GM12892 (cell line): ENCODE measurements around the gene FLCN.

ENCODE experiments used
- DNase-seq: peaks from one replicate; pipeline ENCODE4 v3.0.0; 2011; ENCODE audit not compliant: insufficient read length
- FAIRE-seq: peaks from 2 replicates; lab custom pipeline; 2011; peaks lifted over from hg19 to GRCh38; lab: Jason Lieb, UNC
- POLR2A ChIP-seq: IDR thresholded peaks from 2 replicates; pipeline ENCODE4 v1.6.1; 2011; ENCODE audit warnings: low read depth, low read length, control low read depth
- POLR2AphosphoS5 ChIP-seq: IDR thresholded peaks from 2 replicates; pipeline ENCODE4 v1.6.1; 2011; ENCODE audit warnings: low read depth, low read length, control low read depth
- TAF1 ChIP-seq: IDR thresholded peaks from 2 replicates; pipeline ENCODE4 v1.6.1; 2011; ENCODE audit warnings: low read depth, mild to moderate bottlenecking, control low read depth, low read length, borderline replicate concordance

FLCN gene

DNA sequence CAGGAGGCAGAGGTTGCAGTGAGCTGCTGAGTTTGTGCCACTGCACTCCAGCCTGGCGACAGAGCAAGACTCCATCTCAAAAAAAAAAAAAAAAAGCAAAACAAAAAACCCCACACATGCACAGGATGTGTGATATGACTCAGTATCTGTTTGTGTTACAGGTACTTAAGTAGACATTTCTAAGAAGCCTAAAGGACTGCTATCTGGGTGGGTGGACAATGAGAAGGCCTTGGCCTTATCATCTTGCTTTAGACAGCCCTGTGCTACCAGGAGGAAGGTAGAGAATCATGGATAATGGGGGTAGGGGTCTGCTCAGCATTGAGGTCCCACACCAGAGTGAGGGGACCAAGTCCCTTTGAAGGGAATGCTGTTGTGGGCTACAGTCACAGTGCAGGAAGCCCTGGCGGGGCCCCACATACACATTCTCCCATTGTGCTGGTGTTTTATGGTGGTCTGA, 57.6 kb downstream of the FLCN start:
- TF ChIP-seq TAF1 (no peak), POLR2AphosphoS5 (no peak), POLR2A (no peak)

DNA sequence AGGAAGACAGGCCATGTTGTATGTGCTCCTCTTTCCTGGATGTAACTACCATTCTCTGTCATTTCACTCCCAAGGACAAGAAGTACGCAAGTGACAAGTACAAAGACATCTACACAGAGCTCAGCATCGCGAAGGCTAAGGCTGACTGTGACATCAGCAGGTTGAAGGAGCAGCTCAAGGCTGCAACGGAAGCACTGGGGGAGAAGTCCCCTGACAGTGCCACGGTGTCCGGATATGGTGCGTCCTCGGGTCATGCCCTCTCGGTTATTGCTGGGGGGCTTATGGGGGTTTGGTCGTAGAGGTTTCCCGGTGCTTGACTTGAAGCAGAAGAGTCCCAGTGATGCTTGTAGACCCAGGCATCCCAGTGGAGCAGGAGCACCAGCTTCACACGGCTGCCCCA, 59.8 kb downstream of the FLCN start:
- FAIRE-seq (no peak), DNase-seq (no peak)
- no peak for TF ChIP-seq POLR2A
- no peak for TF ChIP-seq POLR2AphosphoS5
- no peak for TF ChIP-seq TAF1

More for the DNA sequence above, 57.6 kb downstream of the FLCN start:
- FAIRE-seq = peak; percentile 94
- peak; percentile 55 for DNase-seq

DNA sequence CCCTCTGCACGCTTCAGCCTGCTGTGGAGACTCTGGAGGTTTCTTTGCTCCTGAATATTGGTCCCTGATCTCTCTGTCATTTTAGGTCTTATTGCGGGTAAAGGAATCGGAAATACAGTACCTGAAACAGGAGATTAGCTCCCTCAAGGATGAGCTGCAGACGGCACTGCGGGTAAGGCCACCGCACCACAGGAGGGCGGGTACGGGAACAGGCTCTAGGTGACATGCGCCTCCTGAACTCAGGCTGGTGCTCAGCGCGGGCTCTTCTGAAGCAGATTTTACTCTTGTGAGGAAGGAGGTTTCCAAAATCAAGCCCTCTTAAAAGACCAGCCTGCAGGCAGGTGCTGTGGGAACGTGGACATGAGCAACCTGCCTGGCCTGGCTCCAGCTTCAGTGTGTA, 60.6 kb downstream of the FLCN start:
- no peak for FAIRE-seq
- TF ChIP-seq TAF1 = no peak
- TF ChIP-seq POLR2AphosphoS5 = no peak
- TF ChIP-seq POLR2A = no peak
- no peak for DNase-seq

DNA sequence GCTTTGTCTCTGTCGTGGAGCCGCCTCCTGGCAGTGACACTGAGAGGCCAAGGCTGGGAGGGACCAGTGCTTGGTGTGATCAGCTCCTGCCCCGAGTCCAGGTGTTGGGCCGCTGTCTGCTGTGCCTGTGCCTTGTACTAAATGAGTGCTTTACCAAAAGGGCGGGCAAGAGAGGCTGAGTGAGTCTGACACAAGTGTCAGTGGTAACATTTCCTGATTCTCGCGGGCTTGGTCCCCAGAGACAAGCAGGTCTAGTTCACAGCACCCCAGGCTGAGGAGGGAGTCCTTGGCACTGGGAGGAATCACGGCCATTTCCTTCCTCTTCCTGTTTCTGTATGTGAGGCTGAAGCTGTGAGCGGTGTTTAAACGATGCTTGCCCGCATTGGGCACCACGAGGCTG, 61.1 kb downstream of the FLCN start:
- no peak for TF ChIP-seq POLR2A
- TF ChIP-seq TAF1 = no peak
- no peak for TF ChIP-seq POLR2AphosphoS5
- FAIRE-seq = no peak

DNA sequence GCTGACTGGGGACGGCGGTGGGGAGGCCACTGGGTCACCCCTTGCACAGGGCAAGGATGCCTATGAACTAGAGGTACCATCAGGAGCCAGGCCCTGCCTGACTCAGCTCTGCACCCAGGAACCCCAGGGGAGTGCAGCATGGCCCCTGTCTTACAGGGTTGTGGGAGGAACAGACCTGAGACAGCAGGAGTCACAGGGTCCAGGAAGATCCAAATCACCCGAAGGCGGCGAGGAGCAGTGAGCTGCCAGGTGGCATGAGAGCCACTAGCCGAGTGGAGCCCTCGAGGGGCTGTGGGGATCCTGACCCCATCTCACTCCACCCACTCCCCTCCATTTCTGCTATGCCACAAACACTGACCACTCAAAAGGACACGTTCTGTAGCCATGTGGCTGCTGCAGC, 61.6 kb downstream of the FLCN start:
- DNase-seq = no peak
- no peak for FAIRE-seq
- TF ChIP-seq POLR2AphosphoS5 = no peak
- no peak for TF ChIP-seq TAF1
- TF ChIP-seq POLR2A = no peak

More for the DNA sequence above, 61.1 kb downstream of the FLCN start:
- DNase-seq = no peak

DNA sequence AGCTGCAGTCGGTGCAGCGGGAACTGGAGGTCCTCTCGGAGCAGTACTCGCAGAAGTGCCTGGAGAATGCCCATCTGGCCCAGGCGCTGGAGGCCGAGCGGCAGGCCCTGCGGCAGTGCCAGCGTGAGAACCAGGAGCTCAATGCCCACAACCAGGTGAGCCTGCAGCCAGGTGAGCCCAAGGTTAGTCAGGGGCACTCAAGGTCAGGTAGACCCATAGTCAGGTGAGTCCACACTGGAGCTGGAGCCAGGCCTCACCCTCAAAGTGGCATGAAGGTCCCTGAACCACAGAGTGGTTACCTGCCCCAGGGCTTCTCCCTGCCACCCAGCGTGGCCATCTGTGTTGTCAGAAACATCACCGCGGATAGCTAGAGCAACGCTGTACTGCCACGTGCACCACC, 63.0 kb downstream of the FLCN start:
- TF ChIP-seq POLR2AphosphoS5 = no peak
- no peak for TF ChIP-seq POLR2A
- TF ChIP-seq TAF1 = no peak
- no peak for DNase-seq
- no peak for FAIRE-seq

DNA sequence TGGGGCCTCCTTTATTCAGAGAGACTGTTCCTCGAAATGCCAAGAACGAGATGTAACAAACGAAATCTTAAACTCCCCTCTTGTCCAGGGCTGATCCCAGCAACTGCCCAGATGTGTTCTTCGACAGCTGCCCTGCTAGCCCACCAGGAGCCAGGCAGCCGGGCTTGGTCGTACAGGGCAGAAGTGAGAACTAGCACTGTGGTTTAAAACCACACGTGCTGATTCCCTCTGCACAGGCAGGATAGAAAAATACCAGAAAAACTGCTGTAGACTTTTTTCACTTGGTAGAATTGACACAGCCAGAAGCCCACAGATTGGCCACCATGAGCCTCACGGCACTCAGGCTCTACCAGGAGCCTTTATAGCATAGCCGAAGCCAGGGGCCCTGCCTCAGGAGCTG, 64.0 kb downstream of the FLCN start:
- DNase-seq = no peak
- TF ChIP-seq TAF1 (no peak), POLR2A (no peak), POLR2AphosphoS5 (no peak)
- FAIRE-seq = no peak

DNA sequence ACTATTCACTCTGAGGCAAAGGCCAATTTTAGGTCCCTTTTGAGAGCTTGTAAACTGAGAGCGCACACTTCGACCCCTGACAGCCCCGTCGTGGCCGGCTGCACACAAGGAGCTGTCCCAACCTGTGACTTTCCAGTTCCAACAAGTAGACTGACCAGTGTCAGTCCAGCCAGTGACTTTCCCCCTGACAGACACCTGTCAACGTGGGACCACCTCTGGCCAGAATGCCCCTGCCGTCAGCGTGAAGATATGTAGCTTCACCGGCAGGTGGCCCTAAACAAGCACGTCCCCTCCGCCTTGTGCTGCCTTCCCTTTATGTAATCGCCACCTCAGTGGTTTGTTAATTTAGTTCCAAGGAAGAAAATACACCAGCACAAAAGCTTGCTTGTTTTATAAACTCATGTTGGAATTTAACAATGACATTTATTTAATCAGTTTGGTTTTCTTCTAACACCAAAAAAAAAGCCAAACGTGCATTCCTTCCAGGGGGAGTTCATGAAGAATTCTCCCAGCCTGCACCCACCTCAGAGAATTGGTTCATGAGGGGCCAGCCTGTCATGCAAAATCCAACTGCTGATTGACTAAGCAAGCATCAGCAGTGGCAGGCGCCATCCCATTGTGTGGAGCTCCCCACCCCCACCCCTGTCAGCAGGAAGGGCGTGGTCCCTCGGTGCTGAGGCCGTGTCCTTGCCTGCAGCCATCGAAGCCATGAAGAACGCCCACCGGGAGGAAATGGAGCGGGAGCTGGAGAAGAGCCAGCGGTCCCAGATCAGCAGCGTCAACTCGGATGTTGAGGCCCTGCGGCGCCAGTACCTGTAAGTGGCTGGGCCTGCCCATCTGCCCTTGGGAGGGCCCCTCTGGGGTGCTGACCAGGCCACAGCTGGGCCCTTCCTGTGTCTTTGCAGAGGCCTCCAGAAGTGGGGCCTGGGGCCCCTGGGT, 64.7 kb downstream of the FLCN start:
- no peak for DNase-seq

DNA sequence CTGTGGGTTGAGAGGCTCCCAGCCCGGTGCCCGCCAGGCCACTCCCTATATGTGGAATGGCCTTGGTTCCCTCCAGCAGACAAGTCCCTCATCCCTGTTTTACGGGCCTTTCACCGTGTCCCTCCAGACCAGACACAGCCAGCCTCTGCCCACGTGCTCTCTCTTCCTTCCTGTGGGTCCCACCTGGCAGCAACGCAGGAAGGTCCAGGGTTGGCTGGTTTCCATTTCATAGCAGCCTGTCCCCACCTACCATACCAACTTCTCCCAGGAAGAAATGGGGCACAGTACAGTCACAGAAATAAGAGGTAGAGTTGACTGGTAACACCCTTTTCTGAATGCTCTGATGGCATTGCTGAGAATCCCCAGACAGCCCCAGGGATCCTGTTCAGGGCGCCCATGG, 65.8 kb downstream of the FLCN start:
- FAIRE-seq (no peak), DNase-seq (no peak)
- no peak for TF ChIP-seq POLR2AphosphoS5

More for the DNA sequence above, 64.7 kb downstream of the FLCN start:
- TF ChIP-seq POLR2A (no peak), POLR2AphosphoS5 (no peak), TAF1 (no peak)
- no peak for FAIRE-seq

DNA sequence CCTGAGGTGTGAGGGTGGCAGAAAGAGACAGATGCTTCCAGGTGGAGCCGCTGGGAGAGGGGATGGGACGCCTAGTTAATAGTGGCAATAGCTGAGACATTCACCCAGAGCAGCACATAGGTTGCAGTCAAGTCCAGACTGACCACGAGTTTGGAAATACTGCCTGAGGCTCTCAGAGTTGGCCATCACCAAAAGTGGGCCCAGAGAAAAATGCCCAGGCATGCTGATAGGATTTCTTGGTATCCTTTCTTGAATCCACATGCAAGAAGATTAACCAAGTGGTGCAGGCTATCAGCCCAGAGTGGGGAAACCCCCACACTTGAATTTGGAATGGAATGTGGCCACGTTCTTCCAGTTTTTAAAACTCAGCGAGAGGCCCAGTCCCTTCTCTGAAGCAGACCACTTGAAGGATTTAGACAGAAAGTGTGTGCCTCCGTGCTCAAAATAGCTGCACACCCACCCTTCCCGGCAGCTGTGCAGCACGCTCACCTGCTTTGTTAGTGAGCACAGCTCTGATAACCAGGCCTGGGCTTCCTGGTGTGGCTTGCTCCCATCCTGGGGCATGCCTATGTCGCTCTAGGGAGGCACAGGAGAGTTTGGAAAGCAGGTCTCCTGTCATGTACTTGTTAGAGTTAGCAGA, 66.5 kb downstream of the FLCN start:
- DNase-seq = no peak
- TF ChIP-seq POLR2A (no peak), POLR2AphosphoS5 (no peak), TAF1 (no peak)
- FAIRE-seq = no peak

DNA sequence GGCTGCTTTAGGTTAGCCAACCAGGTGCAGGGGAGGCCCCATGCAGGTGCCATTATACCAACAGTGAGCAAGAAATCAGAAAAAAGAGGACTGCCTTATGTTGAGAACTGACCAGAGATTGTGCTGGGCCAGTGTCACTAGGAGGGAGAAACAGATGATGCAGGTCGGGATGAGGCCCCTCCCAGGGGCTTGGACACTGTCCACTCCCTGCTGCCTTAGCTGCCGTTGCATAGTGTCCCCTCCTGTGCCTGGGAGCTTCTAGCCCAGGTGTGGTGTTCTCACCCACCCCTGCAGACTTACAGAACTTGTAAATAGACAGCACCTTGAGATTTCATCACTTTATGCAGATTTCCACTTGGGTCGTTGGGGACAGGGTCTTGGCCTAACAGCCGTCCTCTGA, 67.6 kb downstream of the FLCN start:
- DNase-seq (no peak), FAIRE-seq (no peak)
- TF ChIP-seq TAF1 (no peak), POLR2AphosphoS5 (no peak), POLR2A (no peak)

DNA sequence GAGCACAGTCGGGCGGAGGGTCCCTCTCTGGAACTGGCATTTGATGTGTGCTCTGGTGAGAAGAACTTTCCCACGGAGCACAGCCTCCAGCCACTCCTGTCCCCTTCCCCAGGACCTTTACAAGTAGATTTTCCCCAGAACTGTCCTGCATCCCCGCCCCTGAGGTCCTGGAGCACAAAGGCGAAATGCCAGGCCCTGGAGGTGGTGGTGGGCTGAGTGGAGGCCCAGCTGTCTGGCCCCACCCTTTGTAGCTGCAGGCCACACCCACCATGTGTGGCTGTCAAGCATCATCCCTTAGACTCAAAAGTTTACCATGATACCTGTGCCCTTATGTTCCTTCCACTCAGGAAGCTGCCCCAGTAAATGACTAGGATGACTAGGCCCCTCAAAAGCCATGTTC, 68.6 kb downstream of the FLCN start:
- DNase-seq = no peak
- TF ChIP-seq TAF1 (no peak), POLR2AphosphoS5 (no peak), POLR2A (no peak)
- FAIRE-seq = no peak
